HEK293T (cell line): ENCODE data around the gene GNG13.

ENCODE experiments used
- BHLHE40 ChIP-seq: fragments of 450-650 bp; IDR thresholded peaks from 2 replicates; pipeline ENCODE4 v1.6.1; 2016; ENCODE audit warnings: mild to moderate bottlenecking, moderate library complexity, borderline replicate concordance
- ELF4 ChIP-seq: fragments of 450-650 bp; IDR thresholded peaks from 2 replicates; pipeline ENCODE4 v1.6.1; 2017; ENCODE audit warnings: antibody characterized with exemption
- FOXK2 ChIP-seq: fragments of 450-650 bp; IDR thresholded peaks from 2 replicates; pipeline ENCODE4 v1.6.1; 2016; ENCODE audit warnings: mild to moderate bottlenecking
- LEF1 ChIP-seq: fragments of 450-650 bp; IDR thresholded peaks from 2 replicates; pipeline ENCODE4 v1.6.1; 2017; ENCODE audit warnings: mild to moderate bottlenecking, borderline replicate concordance
- NFRKB ChIP-seq: fragments of 450-650 bp; IDR thresholded peaks from 2 replicates; pipeline ENCODE4 v1.6.1; 2016; ENCODE audit warnings: mild to moderate bottlenecking, moderate library complexity
- TARDBP ChIP-seq: fragments of 450-650 bp; IDR thresholded peaks from 2 replicates; pipeline ENCODE4 v1.6.1; 2016

DNA sequence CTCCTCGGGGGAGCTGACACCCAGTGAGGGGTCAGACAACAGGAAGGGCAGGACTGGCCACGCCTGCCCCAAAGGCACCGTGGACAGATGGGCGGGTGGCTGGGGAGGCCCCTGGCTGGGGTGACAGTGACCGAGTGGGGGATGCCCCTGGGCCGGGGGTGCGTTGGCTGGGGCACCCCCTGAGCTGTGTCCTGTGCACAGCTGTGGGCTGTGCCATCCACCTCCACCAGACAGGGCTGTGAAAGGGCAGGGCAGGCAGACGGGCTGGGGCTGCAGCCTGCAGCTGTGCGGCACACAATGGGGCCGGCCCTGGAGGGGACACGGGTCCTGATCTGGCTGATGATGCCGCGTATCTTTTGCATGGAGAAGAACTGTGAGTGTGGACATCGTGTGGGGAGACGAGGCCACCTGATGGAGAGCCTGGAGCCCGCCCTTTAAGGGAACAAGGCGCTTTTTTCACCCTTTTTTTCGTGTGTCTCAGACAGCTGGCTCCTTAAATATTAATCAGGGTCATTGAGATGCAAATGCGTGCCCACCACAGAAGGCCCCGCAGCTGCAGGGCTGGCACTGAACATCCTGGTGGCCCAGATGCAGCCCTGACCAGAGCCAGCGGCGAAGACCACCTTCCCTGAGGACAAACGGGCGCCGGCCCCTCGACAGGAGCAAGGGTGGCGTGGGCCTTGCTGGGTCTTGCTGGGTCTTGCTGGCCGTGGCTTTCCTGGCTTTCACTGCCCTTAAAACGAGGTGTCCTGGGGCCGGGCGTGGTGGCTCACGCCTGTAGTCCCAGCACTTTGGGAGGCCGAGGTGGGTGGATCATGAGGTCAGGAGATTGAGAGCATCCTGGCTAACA lies 42.4 kb upstream of the GNG13 start:
- TF ChIP-seq NFRKB (no peak), ELF4 (no peak), TARDBP (no peak), BHLHE40 (no peak), LEF1 (no peak), FOXK2 (no peak)
